Caco-2 (cell line): ENCODE data around the gene EEPD1. TPM values are rescaled to one million over a fixed set of nuclear protein-coding genes. Genes with fewer than 3 reads are reported as not detected.

Source experiments
- BruUV-seq: library from RNA; stranded (reverse); fragments of 400-500 nt; replicated peaks from 2 replicates; lab custom pipeline; 2021; lab: Mats Ljungman, UMichigan
- CTCF ChIA-PET: fragments of 300-600 bp; sonication (Branson Sonifier 250); formaldehyde crosslinking; loops from one replicate; lab custom pipeline; 2022; ENCODE audit warnings: antibody characterized with exemption; lab: Charles Lee
- POLR2A ChIA-PET: fragments of 300-600 bp; sonication (Branson Sonifier 250); formaldehyde crosslinking; loops from one replicate; lab custom pipeline; 2022; ENCODE audit warnings: antibody characterized with exemption; lab: Charles Lee
- DNase-seq, 2 experiments: peaks; one replicate each; pipeline versions ENCODE4 v3.0.0 to v3.0.0-alpha.2; 2020 to 2022
- H3K27me3 ChIP-seq: replicated peaks from 2 replicates; pipeline ENCODE4 v1.6.0; 2011; ENCODE audit warnings: low read length; ENCODE audit not compliant: control insufficient read depth, insufficient read depth
- H3K36me3 ChIP-seq: 2 replicates; pipeline ENCODE4 v1.5.1; 2011; ENCODE audit warnings: low read length; ENCODE audit not compliant: control insufficient read depth, insufficient read depth
- H3K4me1 ChIP-seq: fragments of 250-450 bp; sonication (Bioruptor Pico); 2 replicates; pipeline ENCODE4 v1.5.1; 2020; ENCODE audit warnings: mild to moderate bottlenecking
- H3K4me3 ChIP-seq: 2 replicates; pipeline ENCODE4 v1.5.1; 2011; ENCODE audit warnings: low read depth, mild to moderate bottlenecking, control low read depth, low read length
- H3K9me3 ChIP-seq: fragments of 250-450 bp; sonication (Bioruptor Pico); 2 replicates; pipeline ENCODE4 v1.5.1; 2020; ENCODE audit warnings: mild to moderate bottlenecking, moderate library complexity
- H3K27ac Mint-ChIP-seq: one replicate; pipeline ENCODE4 v1.8.0; 2022; ENCODE audit warnings: mixed read lengths; ENCODE audit not compliant: unreplicated experiment
- H3K27me3 Mint-ChIP-seq: one replicate; pipeline ENCODE4 v1.8.0; 2022; ENCODE audit warnings: mixed read lengths; ENCODE audit not compliant: insufficient read depth, unreplicated experiment
- H3K36me3 Mint-ChIP-seq: one replicate; pipeline ENCODE4 v1.8.0; 2022; ENCODE audit warnings: mild to moderate bottlenecking, mixed read lengths; ENCODE audit not compliant: insufficient read depth, unreplicated experiment
- H3K4me1 Mint-ChIP-seq: one replicate; pipeline ENCODE4 v1.8.0; 2022; ENCODE audit warnings: low read depth, mixed read lengths; ENCODE audit not compliant: unreplicated experiment
- H3K4me3 Mint-ChIP-seq: one replicate; pipeline ENCODE4 v1.8.0; 2022; ENCODE audit warnings: mild to moderate bottlenecking, moderate library complexity, mixed read lengths; ENCODE audit not compliant: unreplicated experiment
- H3K9me3 Mint-ChIP-seq: one replicate; pipeline ENCODE4 v1.8.0; 2022; ENCODE audit warnings: mixed read lengths; ENCODE audit not compliant: unreplicated experiment
- intact Hi-C: fragments of 100-400 bp; cut with micrococcal nuclease; formaldehyde crosslinking; loops from one replicate; pipeline ENCODE4 v1.10.0; 2022; ENCODE audit not compliant: unreplicated experiment
- total RNA-seq: library from RNA; stranded (reverse); gene quantifications from 2 replicates; pipeline ENCODE4 v1.2.3, GENCODE V29; 2022
- TF ChIP-seq, protein P1 (sequence below), 2 experiments: fragments of 200-600 bp in 1 of 2; IDR thresholded peaks; 1 replicate in 1 of 2; 2 replicates in 1 of 2; pipeline versions ENCODE4 v1.5.1 to v1.8.0; 2011 to 2022; ENCODE audit warnings: antibody characterized with exemption in 1 of 2, control low read depth in 1 of 2, inconsistent platforms in 1 of 2, low read depth in 1 of 2, low read length in 1 of 2, mild to moderate bottlenecking in 1 of 2, moderate library complexity in 1 of 2; ENCODE audit not compliant: insufficient read depth in 1 of 2, severe bottlenecking in 1 of 2, unreplicated experiment in 1 of 2

The EEPD1 gene
- total RNA-seq, 1 experiment from 2014 or later = 1.8 TPM

- Histone ChIP-seq H3K4me1 (no peaks in the 10 kb centered on the region), H3K36me3 (no peaks in the 10 kb centered on the region), H3K4me3 (no peak overlapping the region), H3K9me3 (no peaks in the 10 kb centered on the region), H3K27me3 (no peaks in the 10 kb centered on the region; the same call in 1 of the 2 replicates)
- Mint-ChIP-seq H3K27ac (no peak overlapping the region), H3K27me3 (no peaks in the 10 kb centered on the region), H3K4me1 (no peaks in the 10 kb centered on the region), H3K9me3 (no peaks in the 10 kb centered on the region), H3K4me3 (no peak overlapping the region), H3K36me3 (no peaks in the 10 kb centered on the region)
- intact Hi-C loops = no loop called here
- no peak for DNase-seq
- CTCF ChIA-PET = no interaction called here
- TF ChIP-seq, protein P1, sequence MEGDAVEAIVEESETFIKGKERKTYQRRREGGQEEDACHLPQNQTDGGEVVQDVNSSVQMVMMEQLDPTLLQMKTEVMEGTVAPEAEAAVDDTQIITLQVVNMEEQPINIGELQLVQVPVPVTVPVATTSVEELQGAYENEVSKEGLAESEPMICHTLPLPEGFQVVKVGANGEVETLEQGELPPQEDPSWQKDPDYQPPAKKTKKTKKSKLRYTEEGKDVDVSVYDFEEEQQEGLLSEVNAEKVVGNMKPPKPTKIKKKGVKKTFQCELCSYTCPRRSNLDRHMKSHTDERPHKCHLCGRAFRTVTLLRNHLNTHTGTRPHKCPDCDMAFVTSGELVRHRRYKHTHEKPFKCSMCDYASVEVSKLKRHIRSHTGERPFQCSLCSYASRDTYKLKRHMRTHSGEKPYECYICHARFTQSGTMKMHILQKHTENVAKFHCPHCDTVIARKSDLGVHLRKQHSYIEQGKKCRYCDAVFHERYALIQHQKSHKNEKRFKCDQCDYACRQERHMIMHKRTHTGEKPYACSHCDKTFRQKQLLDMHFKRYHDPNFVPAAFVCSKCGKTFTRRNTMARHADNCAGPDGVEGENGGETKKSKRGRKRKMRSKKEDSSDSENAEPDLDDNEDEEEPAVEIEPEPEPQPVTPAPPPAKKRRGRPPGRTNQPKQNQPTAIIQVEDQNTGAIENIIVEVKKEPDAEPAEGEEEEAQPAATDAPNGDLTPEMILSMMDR (IDR thresholded peaks at IDR 0.05; ENCODE audit: insufficient read depth in 1 of 2, low read depth in 1 of 2, low read length in 1 of 2, severe bottlenecking in 1 of 2, unreplicated experiment in 1 of 2) = no peak
- POLR2A ChIA-PET = no interaction called here
- no TSS peak for BruUV-seq
Observed at GRCh38 chr7:36310897-36311296, 157.8 kb downstream of the EEPD1 start.

DNA sequence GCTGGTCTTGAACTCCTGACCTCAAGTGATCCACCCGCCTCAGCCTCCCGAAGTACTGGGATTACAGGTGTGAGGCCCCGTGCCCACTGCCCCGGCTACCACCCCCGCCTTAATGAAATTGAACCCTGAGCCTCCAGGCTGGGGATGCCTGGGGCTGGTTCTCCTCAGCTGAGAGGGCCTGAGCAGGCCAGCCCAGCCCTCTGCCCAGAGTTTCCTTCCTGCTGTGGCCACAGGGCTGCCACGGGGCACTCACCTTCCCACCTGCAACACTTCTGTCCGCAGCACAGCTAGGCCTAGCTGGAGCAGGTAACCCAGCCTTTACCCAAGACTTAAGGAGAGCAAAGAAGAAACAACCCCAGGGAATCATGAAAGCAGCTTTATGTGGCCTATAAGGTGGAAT lies 158.5 kb downstream of the EEPD1 start:
- H3K4me3 Mint-ChIP-seq = no peak overlapping the region
- TF ChIP-seq, protein P1 (IDR thresholded peaks at IDR 0.05; ENCODE audit: insufficient read depth in 1 of 2, low read depth in 1 of 2, low read length in 1 of 2, severe bottlenecking in 1 of 2, unreplicated experiment in 1 of 2) = no peak
- H3K4me3 ChIP-seq = no peak overlapping the region
- H3K9me3 ChIP-seq = no peaks in the 10 kb centered on the region
- H3K27ac Mint-ChIP-seq = no peak overlapping the region
- no peak for DNase-seq
- H3K27me3 ChIP-seq = no peaks in the 10 kb centered on the region; the same call in 1 of the 2 replicates
- H3K4me1 Mint-ChIP-seq = no peaks in the 10 kb centered on the region
- no peaks in the 10 kb centered on the region for H3K36me3 Mint-ChIP-seq
- POLR2A ChIA-PET = no interaction called here
- intact Hi-C loops = no loop called here
- CTCF ChIA-PET = no interaction called here
- no peaks in the 10 kb centered on the region for H3K36me3 ChIP-seq
- no peaks in the 10 kb centered on the region for H3K9me3 Mint-ChIP-seq
- H3K27me3 Mint-ChIP-seq = no peaks in the 10 kb centered on the region
- no TSS peak for BruUV-seq
- no peaks in the 10 kb centered on the region for H3K4me1 ChIP-seq

DNA sequence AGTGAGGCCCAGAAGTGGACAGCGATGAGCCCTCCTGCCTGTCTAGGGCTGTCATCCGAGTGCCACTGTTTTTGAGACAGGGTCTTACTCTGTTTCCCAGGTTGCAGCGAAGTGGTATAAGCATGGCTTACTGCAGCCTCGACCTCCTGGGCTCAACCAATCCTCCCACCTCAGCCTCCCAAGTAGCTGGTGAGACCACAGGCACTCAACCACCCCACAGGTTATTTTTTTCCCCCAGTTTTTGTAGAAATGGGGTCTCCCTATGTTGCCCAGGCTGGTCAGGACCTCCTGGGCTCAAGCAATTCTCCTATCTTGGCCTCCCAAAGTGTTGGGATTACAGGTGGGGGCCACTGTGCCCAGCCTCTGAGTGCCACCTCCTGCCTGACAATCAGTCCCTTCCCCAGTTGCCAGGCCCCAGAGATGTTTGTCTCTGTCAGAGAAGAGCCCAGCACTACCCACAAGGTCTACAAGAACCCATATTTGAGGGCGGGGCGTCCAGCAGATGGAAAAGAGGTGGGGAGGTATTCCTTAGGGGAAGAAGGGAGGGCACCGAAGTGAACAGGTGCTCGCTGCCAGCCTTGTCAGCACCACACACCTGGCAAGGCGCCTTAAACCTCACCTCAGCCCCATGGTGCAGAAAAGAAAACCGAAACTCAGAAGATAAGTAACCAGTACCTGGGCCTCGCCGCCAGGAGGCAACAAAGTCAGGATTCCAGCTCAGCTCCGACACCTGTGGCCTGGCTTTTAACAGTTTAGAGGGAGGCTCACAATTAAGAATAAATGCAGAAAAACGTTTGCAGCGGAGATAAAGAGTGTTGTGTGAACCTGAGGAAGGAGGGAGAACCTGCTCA lies 159.2 kb downstream of the EEPD1 start:
- Histone ChIP-seq H3K27me3 (no peaks in the 10 kb centered on the region; the same call in 1 of the 2 replicates), H3K9me3 (no peaks in the 10 kb centered on the region), H3K4me3 (no peak overlapping the region), H3K36me3 (no peaks in the 10 kb centered on the region), H3K4me1 (no peaks in the 10 kb centered on the region)
- no TSS peak for BruUV-seq
- intact Hi-C loops = no loop called here
- CTCF ChIA-PET = no interaction called here
- POLR2A ChIA-PET = no interaction called here
- Mint-ChIP-seq H3K4me3 (no peak overlapping the region), H3K4me1 (no peaks in the 10 kb centered on the region), H3K36me3 (no peaks in the 10 kb centered on the region), H3K27me3 (no peaks in the 10 kb centered on the region), H3K27ac (no peak overlapping the region), H3K9me3 (no peaks in the 10 kb centered on the region)
- no peak for DNase-seq
- TF ChIP-seq, protein P1 (IDR thresholded peaks at IDR 0.05; ENCODE audit: insufficient read depth in 1 of 2, low read depth in 1 of 2, low read length in 1 of 2, severe bottlenecking in 1 of 2, unreplicated experiment in 1 of 2) = peak in 1 of 2 experiments; percentile 3
